Activated CD4-positive, CD25-positive, alpha-beta regulatory T cell treated with anti-CD3 and anti-CD28 coated beads, Interleukin-2, amount 50 U/mL, for 24 hours (primary cell): Measurements from ENCODE around the gene UQCRC1.
"Not testable (repeated sequence)": the region's sequence is repeated elsewhere in the genome, so short reads cannot be mapped to it uniquely, and the experiment has no call there.

Experiments
- ATAC-seq, 2 donors: fragments of 150-1000 bp; cut with Tn5 transposase; one replicate each; pipeline ENCODE4 v1.10.0; 2021; ENCODE audit warnings: mild to moderate bottlenecking in 1 of 2, moderate library complexity in 1 of 2

Gene UQCRC1

GRCh38 chr3:48553886-48554845 is 55.3 kb downstream of the UQCRC1 start:
- ATAC-seq, result no peak

GRCh38 chr3:48553361-48553760 is 56.1 kb downstream of the UQCRC1 start:
- ATAC-seq, result no peak

GRCh38 chr3:48552111-48552951 is 57.1 kb downstream of the UQCRC1 start:
- no peak for ATAC-seq

GRCh38 chr3:48551651-48552050 is 57.8 kb downstream of the UQCRC1 start:
- not testable (repeated sequence) for ATAC-seq
